Activated T-helper 1 cell treated with anti-CD3 and anti-CD28 coated beads, Interleukin-2, amount 50 U/mL, for 16 hours (primary cell): ENCODE data around the gene GFOD1.
"Not testable (repeated sequence)": the region's sequence is repeated elsewhere in the genome, so short reads cannot be mapped to it uniquely, and the experiment has no call there.

ENCODE experiments used
- DNase-seq, 2 donors: peaks; one replicate each; pipeline ENCODE4 v3.0.0-alpha.2; 2020; ENCODE audit warnings: low read depth in 1 of 2, low spot score in 1 of 2

The GFOD1 gene

GRCh38 chr6:13511913-13512717, 24.7 kb upstream of the GFOD1 start:
- DNase-seq = no peak

GRCh38 chr6:13511141-13511571, 23.8 kb upstream of the GFOD1 start:
- DNase-seq = not testable (repeated sequence)

GRCh38 chr6:13510433-13510832, 23.0 kb upstream of the GFOD1 start:
- not testable (repeated sequence) for DNase-seq

DNA sequence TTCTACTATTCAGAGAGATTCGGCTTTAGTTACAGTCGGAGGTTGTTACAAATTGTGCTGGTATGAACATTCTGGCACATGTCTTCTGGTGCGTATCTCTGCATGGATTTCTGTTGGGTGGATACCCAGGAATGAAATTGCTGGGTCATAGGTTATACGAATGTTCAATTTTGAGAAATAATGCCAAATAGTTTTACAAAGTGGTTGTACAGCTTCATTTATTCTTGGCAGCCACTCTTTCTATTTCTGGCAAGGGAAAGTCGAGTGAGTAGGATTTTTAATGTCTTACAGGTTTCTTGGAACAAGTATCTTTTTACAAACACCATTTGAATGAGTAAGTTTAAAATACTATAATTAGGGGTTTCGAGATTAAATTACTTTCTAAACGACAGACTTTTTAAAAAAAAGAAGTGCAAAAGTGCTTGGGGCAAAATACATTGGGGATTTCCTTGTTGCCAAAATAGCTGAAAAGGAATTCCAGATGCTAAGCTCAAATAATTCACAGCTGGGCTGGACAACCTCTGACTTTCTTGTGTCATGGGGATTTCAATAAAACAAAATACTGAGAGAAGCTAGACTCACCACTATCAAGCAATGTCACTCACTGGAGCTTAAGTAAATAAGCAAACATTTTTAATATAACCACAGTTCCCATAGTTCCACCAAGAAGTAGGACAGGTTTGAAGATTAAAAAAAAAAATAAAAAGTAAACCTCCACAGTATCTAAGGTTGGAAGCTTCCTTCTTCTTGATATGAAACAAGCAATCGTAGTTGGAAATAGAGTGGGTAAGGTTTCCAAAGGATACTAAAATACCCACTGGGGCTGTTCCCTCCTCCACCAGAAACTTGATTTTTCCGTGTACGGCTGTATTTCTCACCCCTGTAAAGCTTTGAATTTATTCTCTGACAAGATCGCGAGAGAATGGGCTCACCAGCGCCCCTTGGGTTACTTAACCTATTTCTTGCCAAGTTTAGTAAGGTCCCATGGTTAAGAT, 21.6 kb upstream of the GFOD1 start:
- DNase-seq = no peak

DNA sequence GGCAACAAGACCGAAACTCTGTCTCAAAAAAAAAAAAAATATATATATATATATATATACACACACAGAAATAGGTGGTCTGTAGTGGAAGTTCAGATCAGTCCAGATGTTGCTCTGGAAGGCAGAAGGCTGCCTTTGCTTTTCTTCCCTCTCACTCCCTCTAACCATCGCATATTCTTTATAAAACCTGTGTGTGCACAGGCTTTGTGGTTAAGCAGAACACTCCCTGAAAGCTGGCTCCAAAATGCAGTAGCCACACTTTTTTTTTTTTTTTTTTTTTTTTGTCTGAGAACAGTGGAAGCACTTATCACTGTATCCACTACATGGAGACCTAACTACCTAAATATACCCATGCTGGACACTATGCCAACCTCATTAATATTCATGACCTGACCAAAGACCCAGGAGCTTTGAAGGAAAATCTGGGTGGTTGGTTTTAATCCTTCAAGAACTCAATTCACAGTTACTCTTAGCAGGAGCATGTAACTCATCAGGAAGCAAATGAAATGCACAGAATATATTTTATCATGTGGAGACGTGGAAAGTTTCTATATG, 20.0 kb upstream of the GFOD1 start:
- no peak for DNase-seq

GRCh38 chr6:13505345-13505734, 17.9 kb upstream of the GFOD1 start:
- no peak for DNase-seq

GRCh38 chr6:13504611-13505344, 17.4 kb upstream of the GFOD1 start:
- DNase-seq = no peak

DNA sequence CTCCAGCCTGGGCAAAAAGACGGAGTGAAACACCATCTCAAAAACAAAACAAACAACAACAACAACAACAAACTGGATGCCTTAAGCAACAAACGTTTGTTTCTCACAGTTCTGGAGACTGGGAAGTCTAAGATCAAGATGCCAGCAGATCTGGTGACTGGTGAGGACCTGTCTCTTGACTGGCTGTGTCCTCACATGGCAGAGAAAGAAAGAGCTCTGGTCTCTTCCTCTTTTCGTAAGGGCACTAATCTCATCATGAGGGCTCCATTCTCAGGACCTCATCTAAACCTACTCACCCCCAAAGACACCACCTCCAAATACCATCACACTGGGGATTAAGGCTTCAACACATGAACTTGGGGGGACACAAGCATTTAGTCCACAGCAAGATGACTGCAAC, 13.5 kb upstream of the GFOD1 start:
- no peak for DNase-seq

- DNase-seq = no peak
Measured at GRCh38 chr6:13500264-13500663, 12.9 kb upstream of the GFOD1 start.

GRCh38 chr6:13496513-13497190, 9.3 kb upstream of the GFOD1 start:
- no peak for DNase-seq

DNA sequence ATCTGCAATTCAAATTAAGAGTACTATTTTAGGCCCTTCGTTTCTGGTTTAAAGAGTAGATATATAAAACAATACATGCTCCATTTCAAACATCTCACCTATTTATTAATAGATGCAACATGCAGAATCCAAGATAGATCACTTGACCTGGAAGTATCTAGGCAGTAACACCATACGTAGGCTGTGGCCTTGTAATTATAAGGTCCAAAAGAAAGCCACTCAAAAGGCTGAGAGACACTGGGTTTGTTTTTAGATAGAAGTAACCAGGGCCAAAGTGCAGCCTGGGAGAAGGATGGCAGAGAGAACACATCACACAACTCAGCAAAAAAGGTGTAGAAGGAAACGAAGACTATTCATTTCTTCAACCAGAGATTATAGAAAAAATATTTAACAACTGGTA, 8.4 kb upstream of the GFOD1 start:
- DNase-seq = no peak

GRCh38 chr6:13495112-13495776, 7.8 kb upstream of the GFOD1 start:
- no peak for DNase-seq

- no peak for DNase-seq
Measured at GRCh38 chr6:13494137-13494536, 6.7 kb upstream of the GFOD1 start.

- DNase-seq = no peak
Measured at GRCh38 chr6:13493147-13493546, 5.7 kb upstream of the GFOD1 start.

- DNase-seq = no peak
Measured at GRCh38 chr6:13492357-13492756, 5.0 kb upstream of the GFOD1 start.

GRCh38 chr6:13491538-13491937, 4.1 kb upstream of the GFOD1 start:
- DNase-seq = no peak

DNA sequence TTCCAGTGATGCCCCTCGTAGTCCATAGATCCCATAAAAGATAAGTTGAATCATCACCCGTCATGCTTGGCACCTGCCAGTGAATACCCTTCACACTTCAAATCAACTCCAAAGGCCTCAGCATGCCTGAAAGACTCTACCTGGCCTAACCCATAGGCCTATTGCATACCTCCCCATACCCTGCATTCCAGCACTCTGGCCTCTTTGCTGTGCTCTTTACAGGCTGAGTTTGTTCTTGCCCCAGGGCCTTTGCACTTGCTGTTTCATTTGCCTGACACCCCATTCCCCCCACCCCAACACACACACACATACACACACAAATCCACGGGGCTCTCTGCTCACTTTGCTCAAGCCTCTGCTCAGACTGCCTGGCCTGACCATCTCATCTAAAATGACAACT, 3.0 kb upstream of the GFOD1 start:
- DNase-seq = no peak

DNA sequence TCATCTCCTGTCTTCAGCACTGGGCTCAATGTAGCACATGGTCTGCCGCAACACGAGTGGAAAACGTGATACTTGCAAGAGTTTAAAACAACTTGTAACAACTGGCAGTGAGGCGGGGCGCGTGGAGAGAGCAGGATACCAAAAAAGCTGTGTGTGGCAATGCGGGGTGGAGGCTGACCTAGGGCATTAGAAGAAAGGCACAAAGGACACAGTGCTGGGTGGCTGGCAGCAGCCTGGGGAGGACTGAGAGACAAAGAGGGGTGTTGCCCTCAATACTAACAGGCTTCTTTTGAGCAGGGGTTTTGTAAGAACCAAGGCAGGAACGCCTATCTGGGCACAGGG, 1.5 kb upstream of the GFOD1 start:
- no peak for DNase-seq

DNA sequence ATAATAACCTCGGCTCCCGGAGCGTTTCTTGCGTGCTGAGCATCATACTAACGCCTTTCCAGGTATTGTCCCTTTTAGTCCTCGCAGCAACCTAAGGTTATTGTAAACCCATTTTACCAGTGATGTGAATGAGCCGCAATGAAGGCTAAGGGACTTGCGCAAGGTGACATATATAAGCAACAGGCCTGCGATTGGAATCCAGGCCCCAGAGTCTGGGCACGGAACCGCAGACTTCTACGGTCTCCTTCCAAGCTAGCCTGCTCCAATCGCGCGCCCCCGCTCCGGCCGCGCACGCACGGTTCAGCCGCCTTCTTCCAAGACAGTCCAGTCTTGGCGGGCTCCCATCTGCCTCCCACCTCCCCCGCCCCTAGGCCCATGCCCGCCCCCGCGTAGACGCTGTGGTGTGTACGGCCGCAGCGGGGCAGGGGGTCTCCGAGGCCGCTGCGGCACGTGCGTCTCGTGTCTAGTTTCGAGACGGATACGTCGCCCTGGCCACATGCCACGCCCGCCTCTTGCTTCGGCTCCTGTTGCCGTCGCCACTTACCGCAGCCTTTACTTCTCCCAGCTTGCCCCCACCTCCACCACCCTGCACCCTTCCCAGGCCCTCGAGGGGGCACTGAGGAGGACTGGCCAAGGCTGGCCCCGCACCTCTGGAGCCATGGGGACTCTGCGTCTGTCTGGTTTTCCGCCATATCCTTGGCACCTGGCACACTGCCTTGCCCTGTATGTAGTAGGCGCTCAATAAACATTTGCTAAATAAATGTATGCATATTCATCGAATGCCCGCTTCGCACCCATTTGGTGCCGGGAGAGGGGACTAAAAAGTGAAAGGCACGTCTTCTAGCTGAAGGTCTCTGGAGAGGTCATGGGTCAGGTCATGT, 855 bp upstream of the GFOD1 start:
- DNase-seq = no peak
